ENCODE measurements around the gene FRYL. TPM values are rescaled to one million over a fixed set of nuclear protein-coding genes. Genes with fewer than 3 reads are reported as not detected.

The FRYL gene
- total RNA-seq, 1 experiment from 2014 or later = 47.7 TPM

- ChIA-PET CTCF (no interaction called here), RAD21 (ENCODE audit: low non-redundant PET in 1 of 2, low total read pairs in 2 of 2, uncharacterized antibody in 2 of 2, unreplicated experiment in 2 of 2) (no interaction called here), POLR2A (no interaction called here)
- TF ChIP-seq POLR2AphosphoS5 (IDR thresholded peaks at IDR 0.05; ENCODE audit: low read depth, low read length) = no peak
- no peak for TF ChIP-seq YY1 (IDR thresholded peaks at IDR 0.05; ENCODE audit: extremely low read depth, insufficient replicate concordance, low read depth, low read length)
- TF ChIP-seq, protein P1, sequence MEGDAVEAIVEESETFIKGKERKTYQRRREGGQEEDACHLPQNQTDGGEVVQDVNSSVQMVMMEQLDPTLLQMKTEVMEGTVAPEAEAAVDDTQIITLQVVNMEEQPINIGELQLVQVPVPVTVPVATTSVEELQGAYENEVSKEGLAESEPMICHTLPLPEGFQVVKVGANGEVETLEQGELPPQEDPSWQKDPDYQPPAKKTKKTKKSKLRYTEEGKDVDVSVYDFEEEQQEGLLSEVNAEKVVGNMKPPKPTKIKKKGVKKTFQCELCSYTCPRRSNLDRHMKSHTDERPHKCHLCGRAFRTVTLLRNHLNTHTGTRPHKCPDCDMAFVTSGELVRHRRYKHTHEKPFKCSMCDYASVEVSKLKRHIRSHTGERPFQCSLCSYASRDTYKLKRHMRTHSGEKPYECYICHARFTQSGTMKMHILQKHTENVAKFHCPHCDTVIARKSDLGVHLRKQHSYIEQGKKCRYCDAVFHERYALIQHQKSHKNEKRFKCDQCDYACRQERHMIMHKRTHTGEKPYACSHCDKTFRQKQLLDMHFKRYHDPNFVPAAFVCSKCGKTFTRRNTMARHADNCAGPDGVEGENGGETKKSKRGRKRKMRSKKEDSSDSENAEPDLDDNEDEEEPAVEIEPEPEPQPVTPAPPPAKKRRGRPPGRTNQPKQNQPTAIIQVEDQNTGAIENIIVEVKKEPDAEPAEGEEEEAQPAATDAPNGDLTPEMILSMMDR (IDR thresholded peaks at IDR 0.05 in 2 of 3, conservative IDR thresholded peaks at IDR 0.05 in 1 of 3; ENCODE audit: borderline replicate concordance in 1 of 3, insufficient read depth in 1 of 3, low read depth in 2 of 3, low read length in 2 of 3) = no peak
- no peak for TF ChIP-seq ATF3 (IDR thresholded peaks at IDR 0.05)
- TF ChIP-seq, protein P2, sequence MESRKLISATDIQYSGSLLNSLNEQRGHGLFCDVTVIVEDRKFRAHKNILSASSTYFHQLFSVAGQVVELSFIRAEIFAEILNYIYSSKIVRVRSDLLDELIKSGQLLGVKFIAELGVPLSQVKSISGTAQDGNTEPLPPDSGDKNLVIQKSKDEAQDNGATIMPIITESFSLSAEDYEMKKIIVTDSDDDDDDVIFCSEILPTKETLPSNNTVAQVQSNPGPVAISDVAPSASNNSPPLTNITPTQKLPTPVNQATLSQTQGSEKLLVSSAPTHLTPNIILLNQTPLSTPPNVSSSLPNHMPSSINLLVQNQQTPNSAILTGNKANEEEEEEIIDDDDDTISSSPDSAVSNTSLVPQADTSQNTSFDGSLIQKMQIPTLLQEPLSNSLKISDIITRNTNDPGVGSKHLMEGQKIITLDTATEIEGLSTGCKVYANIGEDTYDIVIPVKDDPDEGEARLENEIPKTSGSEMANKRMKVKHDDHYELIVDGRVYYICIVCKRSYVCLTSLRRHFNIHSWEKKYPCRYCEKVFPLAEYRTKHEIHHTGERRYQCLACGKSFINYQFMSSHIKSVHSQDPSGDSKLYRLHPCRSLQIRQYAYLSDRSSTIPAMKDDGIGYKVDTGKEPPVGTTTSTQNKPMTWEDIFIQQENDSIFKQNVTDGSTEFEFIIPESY (IDR thresholded peaks at IDR 0.05; ENCODE audit: extremely low read depth, insufficient replicate concordance, low read length) = no peak
- TF ChIP-seq CBX3 (IDR thresholded peaks at IDR 0.05; ENCODE audit: low read depth) = no peak
- no peak for TF ChIP-seq CEBPB (IDR thresholded peaks at IDR 0.05; ENCODE audit: low read depth)
- no peak for TF ChIP-seq ZFX (IDR thresholded peaks at IDR 0.05)
- no peak for TF ChIP-seq REST (IDR thresholded peaks at IDR 0.05; ENCODE audit: low read depth)
- no peak for TF ChIP-seq RAD21 (IDR thresholded peaks at IDR 0.05; ENCODE audit: low read depth)
- TF ChIP-seq FOSL1 (IDR thresholded peaks at IDR 0.05; ENCODE audit: low read depth) = no peak
- no peak for TF ChIP-seq SP1 (IDR thresholded peaks at IDR 0.05; ENCODE audit: low read depth)
- no peak for TF ChIP-seq EGR1 (IDR thresholded peaks at IDR 0.05; ENCODE audit: low read depth)
- TF ChIP-seq, protein P3, sequence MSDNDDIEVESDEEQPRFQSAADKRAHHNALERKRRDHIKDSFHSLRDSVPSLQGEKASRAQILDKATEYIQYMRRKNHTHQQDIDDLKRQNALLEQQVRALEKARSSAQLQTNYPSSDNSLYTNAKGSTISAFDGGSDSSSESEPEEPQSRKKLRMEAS (IDR thresholded peaks at IDR 0.05) = no peak
- TF ChIP-seq SRF (IDR thresholded peaks at IDR 0.05; ENCODE audit: low read depth) = no peak
- no peak for TF ChIP-seq JUND (IDR thresholded peaks at IDR 0.05)
- TF ChIP-seq TCF7L2 (IDR thresholded peaks at IDR 0.05; ENCODE audit: borderline replicate concordance, extremely low read depth, insufficient read depth, insufficient read length) = no peak
- no peak for TF ChIP-seq ZNF274 (IDR thresholded peaks at IDR 0.05; ENCODE audit: low read depth, low read length)
- no peak for TF ChIP-seq EZH2 (IDR thresholded peaks at IDR 0.05)
- TF ChIP-seq POLR2A (IDR thresholded peaks at IDR 0.05; ENCODE audit: borderline replicate concordance, extremely low read depth, insufficient read depth, insufficient read length) = no peak
- no peak for ATAC-seq
- H4K20me1 ChIP-seq (ENCODE audit: insufficient read depth) = no peaks in the 10 kb centered on the region
- no peak overlapping the region for H2AFZ ChIP-seq (ENCODE audit: low read depth, low read length, poor library complexity, severe bottlenecking)
- no peak overlapping the region for H3K27ac ChIP-seq (ENCODE audit: low read depth, low read length)
- DNase-seq (ENCODE audit: low read depth, low spot score) = no peak
- H3K9me3 ChIP-seq (ENCODE audit: control insufficient read depth in 1 of 2, insufficient read depth in 1 of 2, low read depth in 1 of 2, low read length in 2 of 2) = no peaks in the 10 kb centered on the region
- H3K36me3 ChIP-seq (ENCODE audit: control insufficient read depth in 1 of 2, insufficient read depth in 2 of 2, low read length in 2 of 2) = no peaks in the 10 kb centered on the region
- intact Hi-C loops (cut with micrococcal nuclease) = no loop called here
- H3K79me2 ChIP-seq (ENCODE audit: insufficient read depth, low read length) = peaks cover 24% of the 10 kb centered on the region
- H3K9me2 ChIP-seq (ENCODE audit: insufficient read depth) = no peaks in the 10 kb centered on the region
- H3K4me3 ChIP-seq (replicated peaks in 1 of 2; ENCODE audit: low read depth in 1 of 2, low read length in 2 of 2) = no peak overlapping the region
- no TSS peak for BruUV-seq (replicated peaks)
- H3K27me3 ChIP-seq (ENCODE audit: insufficient read depth, low read length) = no peaks in the 10 kb centered on the region
- H3K4me1 ChIP-seq (ENCODE audit: control insufficient read depth in 1 of 2, insufficient read depth in 2 of 2, low read length in 2 of 2) = peaks cover under 1 to 8% of the 10 kb centered on the region in 2 experiments; a peak in 3 of 4 replicates
- H3K9ac ChIP-seq (ENCODE audit: low read length) = no peak overlapping the region
- H3K4me2 ChIP-seq (ENCODE audit: low read length) = no peak overlapping the region
These were observed 139.4 kb downstream of the FRYL start for GRCh38 chr4:48640699-48641098.

Measured in HCT116 (cell line).